Epidermal melanocyte (primary cell): ENCODE measurements around the gene CEP97.

Source experiments
- DNase-seq: peaks from one replicate; pipeline ENCODE4 v3.0.0; 2011; ENCODE audit warnings: low spot score; ENCODE audit not compliant: insufficient read length

CEP97 gene

GRCh38 chr3:101811875-101812274 lies 87.5 kb downstream of the CEP97 start:
- no peak for DNase-seq

- no peak for DNase-seq
Measured at GRCh38 chr3:101812895-101813294, 88.5 kb downstream of the CEP97 start.

GRCh38 chr3:101813817-101814440 lies 89.5 kb downstream of the CEP97 start:
- DNase-seq = no peak

GRCh38 chr3:101814835-101815234 lies 90.4 kb downstream of the CEP97 start:
- no peak for DNase-seq

GRCh38 chr3:101816215-101817149 lies 92.1 kb downstream of the CEP97 start:
- DNase-seq = no peak

GRCh38 chr3:101817992-101818391 lies 93.6 kb downstream of the CEP97 start:
- no peak for DNase-seq

GRCh38 chr3:101819649-101820206 lies 95.3 kb downstream of the CEP97 start:
- no peak for DNase-seq
